AML-193 (cell line): ENCODE data around the gene QSOX2.

Source experiments
- DNase-seq, 2 experiments: peaks; one replicate each; lab custom pipeline; 2025; lab: John Stamatoyannopoulos, UW

QSOX2 gene

GRCh38 chr9:136190237-136190601, 55.4 kb downstream of the QSOX2 start:
- no peak for DNase-seq

DNA sequence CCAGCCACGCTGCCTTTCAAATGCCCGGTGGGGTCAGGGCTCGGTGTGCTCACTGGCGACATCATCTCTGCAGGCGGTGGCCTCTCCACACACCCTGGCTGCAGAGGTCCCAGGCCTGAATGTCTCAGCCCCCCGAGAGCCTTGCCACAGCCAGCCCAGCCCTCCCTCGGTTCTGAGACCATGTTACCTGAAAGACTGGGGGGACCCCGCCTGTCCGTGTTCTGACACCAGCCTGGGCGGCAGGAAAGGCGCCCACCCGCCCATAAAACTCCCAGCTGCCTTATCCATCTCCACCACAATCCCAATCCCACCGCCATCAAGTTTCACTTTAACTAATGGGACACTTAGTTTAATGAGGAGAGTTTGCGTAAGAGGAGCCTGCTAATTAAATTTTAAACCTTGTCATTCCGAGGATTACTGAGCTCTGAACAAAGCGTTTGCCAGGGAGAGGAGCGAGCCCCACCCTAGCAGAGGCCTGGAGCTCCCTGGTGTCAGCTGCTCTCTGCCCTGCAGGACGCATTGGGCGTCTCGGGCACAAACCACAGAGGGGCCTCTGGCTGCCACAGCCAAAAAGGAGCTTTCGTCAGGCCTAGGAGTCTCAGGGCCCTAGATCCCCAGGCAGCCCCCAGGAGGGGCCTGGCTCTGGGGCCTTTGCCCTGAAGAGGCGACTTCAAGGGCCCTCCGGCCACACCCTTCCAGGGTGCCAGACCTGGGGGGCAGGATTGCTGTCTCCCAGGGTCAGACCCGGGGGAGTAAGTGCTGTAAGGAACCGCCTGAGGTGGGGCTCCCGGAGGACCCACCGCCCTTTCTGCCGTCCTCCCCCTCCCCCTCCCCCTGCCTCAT, 56.0 kb downstream of the QSOX2 start:
- DNase-seq = no peak

GRCh38 chr9:136187683-136188586, 57.7 kb downstream of the QSOX2 start:
- no peak for DNase-seq

GRCh38 chr9:136187197-136187596, 58.4 kb downstream of the QSOX2 start:
- no peak for DNase-seq

DNA sequence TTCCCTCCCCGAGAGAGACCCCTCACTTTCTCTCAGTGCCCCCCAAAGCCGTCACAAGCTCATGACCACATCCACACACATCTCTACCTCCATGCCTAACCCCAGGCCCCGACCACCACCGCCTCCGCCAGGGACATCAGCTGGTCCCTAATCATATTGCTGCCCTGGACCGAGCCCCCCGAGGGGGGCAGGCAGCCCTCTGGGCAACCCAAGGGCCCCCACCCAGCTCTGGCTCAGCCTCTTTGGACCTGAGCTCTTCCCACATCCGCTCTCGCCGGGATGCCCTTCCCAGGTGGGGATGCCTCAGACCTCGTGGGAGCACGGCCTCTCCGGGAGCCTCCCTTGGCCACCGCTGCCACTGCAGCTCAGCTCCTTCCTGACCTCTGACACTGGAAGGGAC, 59.2 kb downstream of the QSOX2 start:
- DNase-seq = no peak

DNA sequence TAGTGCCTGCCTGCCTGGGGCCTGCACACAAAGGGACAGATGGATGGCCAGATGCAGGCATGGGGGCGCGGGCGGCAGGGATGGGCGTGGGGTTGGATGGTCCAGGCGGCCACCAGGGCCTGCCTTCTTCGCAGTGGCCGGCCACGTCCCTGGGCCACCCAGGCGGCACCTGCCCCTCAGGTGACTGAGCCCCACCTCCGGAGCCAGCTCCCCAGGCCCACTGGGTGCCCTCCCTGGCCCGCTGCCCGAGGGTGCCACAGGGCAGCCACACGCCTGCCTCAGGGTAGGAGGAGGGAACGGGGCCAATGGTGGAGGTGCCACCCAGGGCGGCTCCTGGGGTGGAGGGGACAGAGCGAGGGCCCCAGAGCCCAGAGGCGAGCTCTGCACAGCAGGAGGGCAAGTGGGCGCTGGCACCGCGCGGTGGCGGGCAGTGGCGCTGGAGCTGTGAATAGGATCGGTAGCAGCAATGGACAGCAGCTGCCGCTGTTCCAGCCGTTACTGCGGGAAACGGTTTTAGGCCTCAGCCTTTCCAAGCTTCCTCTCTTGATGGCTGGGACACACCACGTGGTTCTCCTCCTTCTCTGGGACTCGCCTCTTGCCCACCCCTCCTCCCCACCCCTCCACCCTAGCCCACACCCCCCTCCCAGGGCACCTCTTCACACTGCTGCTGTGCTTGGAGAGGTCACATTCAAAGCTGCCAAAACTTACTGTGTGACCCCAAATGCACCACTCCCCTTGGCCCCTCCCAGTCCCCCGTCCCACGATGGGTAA, 59.8 kb downstream of the QSOX2 start:
- no peak for DNase-seq

DNA sequence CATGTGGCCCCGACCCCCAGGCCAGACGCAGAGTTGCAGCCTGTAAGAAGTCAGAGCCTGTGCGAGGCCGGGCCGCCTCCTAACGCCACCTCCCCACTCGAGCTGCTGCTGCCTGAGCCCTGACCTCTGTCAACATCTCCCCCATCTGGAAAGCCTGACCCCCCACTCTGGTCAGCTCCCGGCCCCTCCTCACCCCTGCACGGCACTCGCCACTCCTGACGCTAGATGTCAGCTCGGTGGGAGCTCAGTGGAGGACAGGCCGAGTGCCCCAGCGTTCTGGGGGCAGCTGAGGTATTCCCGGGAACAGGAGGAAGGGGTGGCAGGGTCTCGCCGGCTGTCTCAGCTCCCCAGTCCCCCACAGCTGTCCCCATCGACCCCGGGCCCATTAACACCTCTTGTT, 60.5 kb downstream of the QSOX2 start:
- DNase-seq = no peak

DNA sequence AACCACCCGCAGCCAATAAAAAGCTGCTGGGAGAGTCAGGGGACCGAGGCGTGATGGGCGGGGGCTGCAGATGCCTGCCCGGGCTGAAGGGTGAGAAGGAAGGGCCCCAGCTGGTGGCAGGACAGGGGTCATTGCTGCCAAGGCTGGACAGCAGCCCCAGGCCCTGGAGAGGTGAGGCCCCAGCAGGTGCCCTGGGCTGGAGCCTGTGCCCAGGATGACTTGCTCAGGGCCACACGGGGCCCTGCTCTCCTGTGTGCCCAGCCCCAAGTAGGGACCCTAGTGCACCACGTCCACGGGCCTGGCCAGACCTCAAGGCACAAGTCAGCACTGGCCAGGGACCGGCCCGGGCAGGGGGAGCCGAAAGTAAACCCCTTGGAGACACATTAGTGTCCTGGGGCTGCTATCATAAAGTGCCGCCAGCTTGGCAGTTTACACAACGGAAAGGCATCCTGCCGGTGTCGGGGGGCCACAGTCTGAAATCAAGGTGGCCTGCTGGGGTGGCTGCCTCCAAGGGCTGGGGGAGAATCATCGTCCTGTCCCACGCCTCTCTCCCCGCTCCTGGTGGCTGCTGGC, 62.7 kb downstream of the QSOX2 start:
- DNase-seq = no peak

GRCh38 chr9:136182420-136182787, 63.2 kb downstream of the QSOX2 start:
- no peak for DNase-seq

DNA sequence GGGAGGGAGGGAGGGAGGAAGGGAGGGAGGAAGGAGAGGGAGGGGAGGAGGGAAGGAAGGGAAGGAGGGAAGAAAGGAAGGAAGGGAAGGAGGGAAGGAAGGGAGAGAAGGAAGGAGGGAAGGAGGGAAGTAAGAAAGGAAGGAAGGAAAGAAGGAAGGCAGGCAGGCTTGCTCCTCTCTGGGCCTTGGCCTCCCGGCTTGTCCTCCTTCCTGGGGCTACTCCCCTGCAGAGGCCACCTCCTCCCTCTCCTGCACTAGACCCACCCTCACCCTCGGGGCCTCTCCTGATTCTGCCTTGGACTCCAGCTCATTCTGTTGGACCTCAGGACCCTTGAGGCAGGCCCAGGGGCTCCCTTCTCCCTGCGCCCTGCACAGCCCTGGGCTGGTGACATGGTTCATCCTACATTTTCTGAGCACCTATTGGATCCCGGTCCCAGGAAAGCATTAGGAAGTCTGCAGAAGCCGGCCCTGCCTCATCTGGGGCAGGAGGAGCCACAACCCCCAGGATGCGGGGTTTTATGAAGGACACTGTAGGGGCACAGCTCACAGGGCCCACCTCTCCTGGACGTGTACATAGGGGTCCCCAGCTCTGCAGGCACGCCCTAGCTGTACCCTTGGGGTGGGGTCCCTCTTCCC, 63.7 kb downstream of the QSOX2 start:
- no peak for DNase-seq

DNA sequence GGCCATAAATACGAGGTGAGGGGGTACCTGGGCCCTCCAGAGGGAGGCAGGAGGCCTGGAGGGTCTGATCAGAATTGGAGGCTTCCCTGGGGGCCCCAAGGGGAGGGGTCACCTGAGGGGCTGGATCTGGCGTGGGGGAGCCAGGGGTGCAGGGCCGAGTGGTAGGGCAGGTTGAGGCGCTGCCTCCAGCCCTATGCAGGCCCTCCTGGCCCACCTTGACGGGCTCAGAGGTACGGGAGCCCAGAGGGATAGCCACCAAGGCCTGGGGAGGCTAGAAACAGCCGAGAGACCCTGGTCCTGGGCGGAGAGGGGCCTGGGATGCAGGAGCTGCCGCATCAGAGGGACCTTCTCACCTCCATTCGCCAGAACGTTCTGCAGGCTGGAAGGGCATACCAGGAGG, 65.0 kb downstream of the QSOX2 start:
- no peak for DNase-seq

DNA sequence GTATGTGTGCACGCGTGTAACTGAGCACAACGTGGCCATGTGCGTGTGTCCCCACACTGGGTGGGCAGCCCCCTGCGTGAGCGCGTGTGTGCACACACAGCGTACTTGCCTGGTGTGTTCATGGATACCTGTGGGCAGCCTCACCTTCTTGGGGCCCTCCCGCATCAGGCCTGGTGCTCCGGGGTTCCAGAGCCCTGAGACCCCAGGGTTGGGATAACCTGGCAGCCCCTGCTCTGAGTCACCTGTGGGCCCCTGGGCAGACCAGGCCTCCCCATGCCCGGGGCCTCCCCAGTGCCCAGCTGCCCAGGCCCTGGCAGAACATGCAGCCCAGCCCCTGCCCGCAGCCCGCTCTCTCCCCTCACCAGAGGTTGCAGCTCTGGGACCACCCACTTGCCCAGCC, 65.9 kb downstream of the QSOX2 start:
- no peak for DNase-seq

GRCh38 chr9:136179101-136179616, 66.5 kb downstream of the QSOX2 start:
- no peak for DNase-seq

DNA sequence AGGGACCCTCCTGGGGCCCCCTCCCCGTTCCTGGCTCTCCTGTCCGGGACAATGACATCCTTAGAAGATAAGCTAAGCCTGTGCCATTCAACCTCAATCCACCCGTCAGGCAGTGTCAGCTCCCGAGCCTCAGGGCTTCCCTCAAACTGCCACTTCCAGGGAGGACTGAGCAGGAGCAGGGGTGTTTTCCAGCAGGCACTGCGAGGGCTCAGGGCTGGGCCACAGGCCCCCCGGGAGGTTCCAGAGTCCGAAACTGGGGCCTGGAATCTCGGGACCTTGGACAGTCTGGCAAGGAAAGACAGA, 66.9 kb downstream of the QSOX2 start:
- DNase-seq = no peak

DNA sequence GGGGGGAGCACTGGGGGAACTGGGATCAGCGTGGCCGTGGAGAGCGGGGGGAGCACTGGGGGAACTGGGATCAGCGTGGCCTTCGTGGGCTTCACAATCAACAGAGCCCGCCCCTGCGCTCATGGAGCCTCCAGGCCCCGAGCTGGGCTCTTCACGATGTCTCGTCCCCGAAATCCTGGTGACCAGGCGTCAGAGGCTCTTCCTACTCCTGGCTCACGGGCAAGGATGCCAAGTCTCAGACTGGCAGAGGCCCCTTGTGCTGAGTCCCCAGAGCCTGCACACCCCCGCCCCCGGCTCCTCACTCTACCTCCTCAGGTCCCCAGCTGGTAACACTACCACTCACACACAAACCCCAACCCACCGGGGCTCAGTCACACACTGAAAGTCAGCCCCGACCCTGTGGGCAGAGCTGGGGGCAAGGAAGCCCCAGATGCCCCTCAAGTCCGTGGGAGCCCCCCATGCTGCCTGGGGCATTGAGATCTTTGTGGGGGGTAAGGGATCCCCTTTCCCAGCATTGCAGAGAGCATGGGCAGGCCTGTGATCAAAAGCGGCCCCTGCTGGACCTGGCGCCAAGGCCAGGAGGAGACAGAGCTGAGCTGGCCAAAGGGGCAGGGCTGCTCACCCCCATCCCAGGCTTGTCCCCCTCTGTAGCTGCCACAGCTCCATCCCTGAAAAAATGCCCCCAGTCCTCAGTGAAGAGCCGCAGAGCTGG, 67.4 kb downstream of the QSOX2 start:
- no peak for DNase-seq

- DNase-seq = no peak
These were observed 68.4 kb downstream of the QSOX2 start for GRCh38 chr9:136177224-136177623.

- no peak for DNase-seq
These were observed 69.9 kb downstream of the QSOX2 start for GRCh38 chr9:136175616-136176197.

DNA sequence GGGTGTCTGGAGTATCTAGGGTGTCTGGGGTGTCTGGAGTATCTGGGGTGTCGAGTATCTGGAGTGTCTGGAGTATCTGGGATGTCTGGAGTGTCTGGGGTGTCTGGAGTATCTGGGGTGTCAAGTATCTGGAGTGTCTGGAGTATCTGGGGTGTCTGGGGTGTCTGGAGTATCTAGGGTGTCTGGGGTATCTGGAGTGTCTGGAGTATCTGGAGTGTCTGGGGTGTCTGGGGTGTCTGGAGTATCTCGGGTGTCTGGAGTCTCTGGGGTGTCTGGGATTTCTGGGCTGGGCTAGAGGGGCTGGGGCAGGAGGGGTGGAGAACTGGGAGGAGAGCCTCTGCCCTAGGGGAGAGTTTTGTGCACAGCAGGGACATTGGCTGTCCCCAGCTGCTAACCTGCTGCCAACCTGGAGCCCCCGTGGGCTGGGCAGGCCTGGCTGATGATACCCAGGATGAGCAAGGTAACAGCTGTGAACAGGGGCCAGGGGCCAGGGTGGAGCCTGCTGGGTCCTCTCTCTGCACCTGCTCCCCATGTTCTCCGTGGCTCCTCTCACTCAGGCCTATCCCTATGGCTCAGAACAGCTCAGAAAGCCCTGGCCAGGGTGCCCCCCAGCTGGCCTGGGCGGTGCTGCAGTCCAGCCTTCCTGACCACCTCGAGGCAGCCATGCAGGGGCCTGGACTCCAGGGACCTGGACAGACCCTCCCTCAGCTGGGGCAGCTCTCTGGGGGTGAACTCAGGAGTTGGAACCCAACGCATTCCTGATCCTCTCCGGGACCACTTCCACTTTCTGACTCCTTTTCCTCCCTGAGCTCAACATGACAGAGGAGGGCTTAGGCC, 70.6 kb downstream of the QSOX2 start:
- DNase-seq = no peak

DNA sequence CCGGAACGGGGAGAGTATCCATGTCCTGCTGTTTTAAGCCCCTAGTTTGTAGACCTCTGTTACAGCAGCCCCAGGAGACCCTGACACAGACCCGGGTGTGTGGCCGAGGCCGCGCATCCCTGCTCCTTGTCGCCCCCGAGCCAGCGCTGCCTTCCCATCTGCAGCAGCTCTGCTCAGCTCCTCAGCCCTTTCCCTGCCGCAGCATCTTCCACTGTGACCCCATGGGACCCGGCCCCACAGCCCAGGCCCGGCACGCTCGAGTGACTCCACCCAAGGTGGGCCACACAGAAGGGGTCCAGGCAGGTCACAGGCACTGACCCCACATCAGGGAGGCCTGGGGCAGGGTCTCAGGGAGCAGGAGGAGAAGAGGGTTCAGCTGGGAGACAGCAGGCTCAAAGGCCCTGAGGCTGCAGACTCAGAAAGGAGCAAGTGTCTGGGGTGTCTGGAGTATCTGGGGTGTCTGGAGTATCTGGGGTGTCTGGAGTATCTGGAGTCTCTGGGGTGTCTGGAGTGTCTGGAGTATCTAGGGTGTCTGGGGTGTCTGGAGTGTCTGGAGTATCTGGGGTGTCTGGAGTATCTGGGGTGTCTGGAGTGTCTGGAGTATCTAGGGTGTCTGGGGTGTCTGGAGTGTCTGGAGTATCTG, 71.8 kb downstream of the QSOX2 start:
- no peak for DNase-seq
